Measurements from ENCODE around the gene RYR2. TPM values are rescaled to one million over a fixed set of nuclear protein-coding genes. Genes with fewer than 3 reads are reported as not detected.
"Not testable (repeated sequence)": the region's sequence is repeated elsewhere in the genome, so short reads cannot be mapped to it uniquely, and the experiment has no call there.

Gene RYR2
- polyA plus RNA-seq, 10 donors: 1.6 to 4.6 (median 3.1) TPM

DNA sequence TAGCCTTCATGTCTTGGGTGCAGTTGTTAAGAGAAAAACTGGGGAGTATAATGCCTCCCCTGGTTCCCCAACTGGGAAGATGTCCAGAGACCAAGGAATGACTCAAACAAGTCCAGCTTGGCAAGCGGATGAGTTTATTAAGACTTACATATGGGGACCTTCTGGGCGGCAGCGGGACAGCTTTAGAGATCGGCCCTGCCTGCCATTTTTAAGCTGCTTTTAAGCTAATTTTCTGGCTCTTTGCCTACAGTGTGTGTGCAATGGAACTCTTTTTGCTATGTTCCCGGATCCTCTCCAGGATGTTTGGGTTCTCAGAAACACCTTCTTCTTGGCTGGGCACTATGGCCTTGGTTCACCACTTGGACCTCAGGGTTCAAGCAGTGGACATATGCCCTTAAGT is 99.5 kb downstream of the RYR2 start:
- DNase-seq: peak in 1 of 3 donors; percentile 22

DNA sequence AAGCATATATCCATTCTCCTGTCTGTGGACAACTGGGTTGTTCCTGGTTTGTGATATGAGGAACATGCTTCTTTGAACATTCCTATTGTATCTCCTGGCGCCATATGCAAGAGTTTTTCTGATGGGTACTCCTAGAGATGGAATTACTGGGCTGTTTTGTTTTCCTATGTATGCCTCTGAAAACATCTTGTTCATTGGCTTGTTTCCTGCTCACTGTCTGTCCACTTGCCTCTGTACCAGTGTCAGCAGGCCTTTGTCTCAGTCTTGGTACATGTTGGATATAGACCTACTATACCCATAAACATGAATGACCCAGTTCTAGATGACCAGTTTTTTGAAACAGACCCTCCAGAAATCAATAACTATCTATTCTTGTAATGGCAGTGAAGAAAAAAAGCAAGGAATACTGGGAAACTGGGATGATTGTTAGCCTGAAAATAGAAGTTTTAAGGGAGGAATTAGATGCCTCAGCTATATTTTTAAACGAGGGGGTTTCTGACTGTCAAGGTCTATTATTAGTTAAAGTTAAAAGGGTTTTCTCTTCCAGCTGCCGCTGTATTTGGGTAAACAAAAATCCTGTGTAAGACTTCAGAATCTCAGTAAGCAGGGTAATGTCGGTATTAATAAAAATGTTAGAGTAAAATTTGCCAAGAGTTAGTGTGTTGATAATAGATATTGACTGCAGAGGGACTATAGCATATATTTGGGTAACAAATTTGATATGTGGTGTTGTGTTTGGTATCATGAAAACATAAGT is 103.6 kb downstream of the RYR2 start:
- peak in 1 of 3 donors; percentile 5 for DNase-seq

DNA sequence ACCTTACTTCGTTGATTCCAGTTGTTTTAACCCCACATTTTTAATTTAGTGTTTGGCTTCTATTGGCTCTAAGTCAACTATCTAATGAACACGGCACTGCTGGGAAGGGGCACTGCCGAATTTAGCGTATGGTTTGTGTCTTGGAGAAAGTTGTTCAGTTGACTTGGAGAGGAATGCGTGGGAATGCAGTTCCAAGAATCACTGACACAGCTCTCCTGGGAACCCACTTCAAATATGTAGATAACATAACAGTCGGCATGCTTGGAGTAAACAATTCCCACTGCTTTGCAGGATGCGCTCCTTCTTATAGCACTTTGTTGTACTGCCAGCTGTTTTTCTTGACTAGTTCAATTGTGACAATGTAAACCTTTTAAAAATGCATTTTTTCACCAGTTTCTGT is 104.3 kb downstream of the RYR2 start:
- peak in 2 of 3 donors; percentile 19 to 58 for DNase-seq

GRCh38 chr1:237149857-237150256 is 107.9 kb downstream of the RYR2 start:
- DNase-seq: peak in 1 of 3 donors; percentile 18

DNA sequence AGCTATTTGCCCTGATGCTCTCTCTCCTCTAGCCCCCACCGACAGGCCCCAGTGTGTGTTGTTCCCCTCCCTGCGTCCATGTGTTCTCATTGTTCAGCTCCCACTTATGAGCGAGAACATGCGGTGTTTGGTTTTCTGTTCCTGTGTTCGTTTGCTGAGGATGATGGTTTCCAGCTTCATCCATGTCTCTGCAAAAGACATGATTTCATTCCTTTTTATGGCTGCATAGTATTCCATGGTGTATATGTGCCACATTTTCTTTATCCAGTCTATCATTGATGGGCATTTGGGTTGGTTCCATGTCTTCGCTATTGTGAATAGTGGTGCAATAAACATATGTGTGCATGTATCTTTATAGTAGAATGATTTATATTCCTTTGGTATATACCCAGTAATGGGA is 110.0 kb downstream of the RYR2 start:
- DNase-seq: not testable (repeated sequence)

DNA sequence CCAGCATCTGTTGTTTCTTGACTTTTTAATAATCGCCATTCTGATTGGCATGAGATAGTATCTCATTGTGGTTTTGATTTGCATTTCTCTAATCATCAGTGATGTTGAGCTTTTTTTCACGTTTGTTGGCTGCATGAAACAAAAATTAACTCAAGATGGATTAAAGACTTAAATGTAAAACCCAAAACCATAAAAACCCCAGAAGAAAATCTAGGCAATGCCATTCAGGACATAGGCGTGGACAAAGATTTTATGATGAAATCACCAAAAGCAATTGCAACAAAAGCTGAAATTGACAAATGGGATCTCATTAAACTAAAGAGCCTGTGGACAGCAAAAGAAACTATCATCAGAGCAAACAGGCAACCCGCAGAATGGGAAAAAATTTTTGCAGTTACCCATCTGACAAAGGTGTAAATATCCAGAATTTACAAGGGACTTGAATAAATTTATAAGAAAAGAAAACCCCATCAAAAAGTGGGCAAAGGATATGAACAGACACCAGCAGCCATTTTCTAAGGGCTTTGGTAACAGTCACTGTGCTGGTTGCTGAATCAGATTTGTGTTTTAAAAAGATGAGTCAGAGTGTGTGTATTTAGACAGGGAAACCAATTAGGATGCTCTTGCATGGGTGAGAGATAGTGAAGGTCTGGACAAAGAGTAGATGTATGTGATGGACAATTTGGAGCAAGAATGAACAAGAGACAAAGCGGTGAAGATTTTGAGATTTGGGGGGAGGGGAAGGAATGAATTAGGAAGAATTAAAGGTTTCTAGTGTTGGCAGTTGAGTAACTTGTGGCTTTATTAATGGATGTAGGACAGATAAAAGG is 110.7 kb downstream of the RYR2 start:
- DNase-seq: no peak

DNA sequence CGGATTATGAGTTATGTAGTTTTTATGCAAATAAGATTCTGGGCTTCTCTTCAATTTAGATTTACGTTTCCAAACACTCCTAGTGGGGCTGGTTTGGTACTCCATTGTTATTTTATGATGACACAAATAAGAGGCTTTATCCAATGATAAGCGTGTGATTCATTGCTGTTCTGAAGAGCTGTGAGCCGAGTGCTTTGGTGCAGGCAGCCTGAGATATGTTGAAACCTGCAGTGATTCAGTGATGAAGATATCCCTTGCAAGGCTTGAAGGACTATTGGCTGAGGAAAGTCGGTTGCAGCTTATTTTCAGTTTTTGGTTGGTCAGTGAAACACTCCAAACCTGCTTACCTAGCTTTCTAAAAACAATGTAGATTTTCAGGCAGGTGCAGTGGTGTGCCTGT is 112.2 kb downstream of the RYR2 start:
- peak in 1 of 3 donors; percentile 9 for DNase-seq

GRCh38 chr1:237164406-237165352 is 122.7 kb downstream of the RYR2 start:
- no peak for DNase-seq

DNA sequence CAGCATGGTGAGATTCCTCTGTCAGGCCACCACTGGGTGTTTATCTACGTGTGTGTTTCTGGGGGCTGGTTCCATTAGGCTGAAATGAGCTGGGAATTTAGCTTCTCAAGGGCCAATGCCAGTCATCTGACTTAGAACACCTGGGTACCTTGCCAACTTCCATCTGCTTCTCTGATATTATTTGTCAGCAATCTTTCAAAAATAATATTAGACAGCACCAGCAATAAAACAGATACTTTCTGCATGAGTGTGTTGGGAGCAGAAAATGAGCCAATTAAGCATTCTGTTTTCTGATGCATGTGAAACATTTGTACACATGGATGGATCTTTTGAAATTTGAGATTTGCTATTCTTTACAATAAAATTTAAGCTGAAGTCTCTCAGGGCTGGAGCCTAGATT is 124.1 kb downstream of the RYR2 start:
- DNase-seq: no peak

DNA sequence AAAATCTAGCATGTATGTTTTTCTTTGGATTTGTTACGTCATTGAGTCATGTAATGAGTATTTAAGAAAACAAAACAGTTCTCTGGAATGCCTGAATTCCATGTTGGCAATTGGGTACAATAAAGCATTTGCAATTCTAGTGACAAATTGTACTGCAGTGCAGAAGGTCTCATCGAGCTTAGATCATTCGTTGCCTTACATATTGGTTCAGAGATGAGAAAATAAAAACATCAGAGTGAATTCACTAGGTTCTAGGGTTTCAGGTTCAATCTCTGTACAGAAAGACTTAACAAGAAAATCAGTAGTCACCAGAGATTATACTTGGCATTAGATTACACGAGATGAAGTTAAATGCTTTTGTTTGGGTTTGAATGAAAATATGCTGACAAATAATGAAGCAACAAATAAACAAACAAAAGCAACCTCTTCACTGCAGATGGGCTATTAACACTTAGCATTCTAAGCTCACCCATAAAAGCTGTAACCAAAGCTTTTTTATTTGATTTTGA is 124.7 kb downstream of the RYR2 start:
- no peak for DNase-seq

GRCh38 chr1:237170149-237170548 is 128.2 kb downstream of the RYR2 start:
- DNase-seq: no peak

GRCh38 chr1:237171454-237172117 is 129.6 kb downstream of the RYR2 start:
- DNase-seq: no peak

GRCh38 chr1:237172118-237172485 is 130.1 kb downstream of the RYR2 start:
- no peak for DNase-seq

GRCh38 chr1:237179503-237179902 is 137.5 kb downstream of the RYR2 start:
- no peak for DNase-seq

- no peak for DNase-seq
Observed at GRCh38 chr1:237180256-237180655, 138.3 kb downstream of the RYR2 start.

DNA sequence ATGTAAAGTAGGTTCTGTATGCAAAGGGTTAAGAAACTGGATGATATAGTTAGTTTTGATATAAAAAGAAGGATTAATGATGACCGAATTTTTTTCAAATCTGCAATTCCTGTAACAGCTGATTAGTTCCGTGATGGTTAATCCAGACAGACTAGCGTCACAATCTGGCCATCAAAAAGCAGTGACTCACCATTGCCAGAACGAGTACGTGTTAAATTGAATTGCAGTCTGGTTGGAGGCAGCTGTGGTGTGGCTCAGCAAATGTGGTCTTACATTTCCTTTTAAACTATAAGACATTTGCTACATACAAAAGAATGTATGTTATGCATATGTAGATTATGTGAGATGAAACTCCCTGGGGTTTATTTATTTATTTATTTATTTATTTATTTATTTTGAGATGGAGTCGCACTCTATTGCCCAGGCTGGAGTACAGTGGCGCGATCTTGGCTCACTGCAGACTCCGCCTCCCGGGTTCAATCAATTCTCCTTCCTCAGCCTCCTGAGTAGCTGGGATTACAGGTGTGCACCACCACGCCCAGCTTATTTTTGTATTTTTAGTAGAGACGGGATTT is 139.8 kb downstream of the RYR2 start:
- peak; percentile 34 to 61 (median 44) for DNase-seq

- DNase-seq: no peak
Observed at GRCh38 chr1:237183963-237184540, 142.1 kb downstream of the RYR2 start.

DNA sequence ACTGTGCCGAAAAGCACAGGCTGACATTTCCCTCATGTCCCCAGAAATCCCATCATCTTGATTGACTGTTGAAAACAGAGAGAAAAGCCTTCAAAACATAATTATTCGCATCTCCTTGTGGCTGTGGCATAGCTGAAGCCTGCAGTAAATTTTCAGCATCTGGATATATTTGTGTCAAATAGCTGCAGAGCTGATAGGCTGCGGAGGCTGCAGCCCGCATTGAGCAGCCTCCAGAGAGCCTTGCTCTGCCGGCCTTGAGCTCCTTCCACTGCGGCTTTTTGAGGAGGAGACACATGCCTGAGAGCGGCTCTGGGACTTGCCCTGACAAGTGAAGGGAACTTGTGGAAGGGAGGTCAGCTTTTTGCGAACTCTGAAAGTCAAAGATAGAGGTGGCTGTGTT is 144.7 kb downstream of the RYR2 start:
- no peak for DNase-seq

DNA sequence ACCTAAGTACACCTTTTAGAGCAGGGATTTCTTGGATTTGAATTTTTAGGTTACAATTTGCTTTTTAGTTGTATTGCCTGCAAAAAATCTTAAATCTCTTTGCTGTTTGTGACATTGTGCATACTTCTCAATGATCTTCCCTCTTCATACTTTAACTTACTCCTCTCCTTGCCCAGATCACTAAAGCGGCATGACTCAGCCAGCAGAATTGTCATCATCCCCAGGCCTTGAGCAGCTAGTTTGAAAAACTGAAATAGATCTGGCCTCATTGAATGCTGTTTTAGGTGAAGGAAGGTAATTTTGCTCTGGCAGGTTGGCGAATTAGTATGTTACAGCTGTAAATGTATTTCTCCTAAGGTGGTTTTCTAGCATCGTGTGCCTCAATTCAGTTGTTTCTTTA is 145.9 kb downstream of the RYR2 start:
- DNase-seq: no peak

GRCh38 chr1:237191403-237191802 is 149.4 kb downstream of the RYR2 start:
- no peak for DNase-seq

Data from muscle of back (tissue), 11 donors.